Left lung (tissue), 10 donors: ENCODE measurements around the gene C2orf15. TPM values are rescaled to one million over a fixed set of nuclear protein-coding genes. Genes with fewer than 3 reads are reported as not detected.

Source experiments
- ATAC-seq: fragments of 200-7000 bp; cut with Tn5 transposase; one replicate; pipeline ENCODE4 v1.9.1; 2020; ENCODE audit warnings: moderate library complexity
- DNase-seq, 4 donors: peaks; one replicate each; pipeline ENCODE4 v3.0.0-alpha.2; 2013 to 2020
- H3K27ac ChIP-seq, 2 donors: fragments of 200-600 bp; sonication (generic) in 1 of 2; one replicate each; pipeline versions ENCODE4 v1.5.0 to v1.8.0; 2020 to 2021
- H3K27me3 ChIP-seq, 2 donors: fragments of 200-600 bp; sonication (generic) in 1 of 2; one replicate each; pipeline versions ENCODE4 v1.5.0 to v1.8.0; 2020 to 2021
- H3K36me3 ChIP-seq, 2 donors: fragments of 200-600 bp; sonication (generic) in 1 of 2; one replicate each; pipeline versions ENCODE4 v1.5.0 to v1.8.0; 2020 to 2021
- H3K4me1 ChIP-seq, 2 donors: fragments of 200-600 bp; one replicate each; pipeline ENCODE4 v1.8.0; 2021
- H3K4me3 ChIP-seq, 2 donors: fragments of 200-600 bp; sonication (generic) in 1 of 2; one replicate each; pipeline versions ENCODE4 v1.5.0 to v1.8.0; 2020 to 2021; ENCODE audit warnings: mild to moderate bottlenecking in 1 of 2
- H3K9me3 ChIP-seq, 2 donors: fragments of 200-600 bp; sonication (generic) in 1 of 2; one replicate each; pipeline versions ENCODE4 v1.5.0 to v1.8.0; 2020 to 2021
- CTCF ChIP-seq, 2 donors: fragments of 200-600 bp; sonication (generic) in 1 of 2; IDR thresholded peaks; one replicate each; pipeline versions ENCODE4 v1.5.0 to v1.8.0; 2021; ENCODE audit warnings: antibody characterized with exemption in 2 of 2
- intact Hi-C, 2 donors: fragments of 100-400 bp; cut with DNase I; formaldehyde crosslinking; loops; one replicate each; pipeline versions ENCODE4 v1.11.2 to v1.14.2; 2022
- polyA plus RNA-seq, 6 donors: library from polyadenylated mRNA; unstranded; fragments of 120-200 nt; gene quantifications; one replicate each; pipeline ENCODE4 v1.2.1, GENCODE V29; 2013; ENCODE audit not compliant: insufficient read length in 6 of 6
- total RNA-seq, 2 donors: library from RNA; stranded (reverse); fragmentation: NEBNext Ultra II Directional; extraction: Animal tissue kit (Norgen Biotek cat#: 25700); gene quantifications; one replicate each; pipeline ENCODE4 v1.2.1, GENCODE V29; 2021
- donor health status: DM: no; HTN: yes; CAD: no.
- donor health status: DM: no; HTN: no; CAD: no.

C2orf15 gene
- total and polyA plus RNA-seq, 8 donors, result 3.4 to 8.7 (median 7.3) TPM

GRCh38 chr2:99139003-99139402 lies 2.5 kb upstream of the C2orf15 start:
- ATAC-seq (no peak), DNase-seq (no peak)
- Histone ChIP-seq H3K4me1 (peaks cover 4 to 18% of the 10 kb centered on the region in 2 donors), H3K27ac (no peak overlapping the region), H3K9me3 (no peaks in the 10 kb centered on the region), H3K27me3 (no peaks in the 10 kb centered on the region), H3K36me3 (no peaks in the 10 kb centered on the region), H3K4me3 (no peak overlapping the region)
- intact Hi-C loops, result no loop called here
- TF ChIP-seq CTCF (IDR thresholded peaks at IDR 0.05), result no peak

GRCh38 chr2:99140056-99140859 lies 1.2 kb upstream of the C2orf15 start:
- Histone ChIP-seq H3K27ac (peak overlapping the region; percentile 73 to 86), H3K4me3 (peak overlapping the region; percentile 67 to 92), H3K9me3 (no peaks in the 10 kb centered on the region), H3K36me3 (no peaks in the 10 kb centered on the region), H3K4me1 (peaks cover 4 to 18% of the 10 kb centered on the region in 2 donors), H3K27me3 (no peaks in the 10 kb centered on the region)
- intact Hi-C loops, result no loop called here
- no peak for ATAC-seq
- TF ChIP-seq CTCF (IDR thresholded peaks at IDR 0.05), result no peak
- no peak for DNase-seq

- H3K27ac ChIP-seq, result peak overlapping the region; percentile 73 to 86
Measured at GRCh38 chr2:99140860-99141109, 722 bp upstream of the C2orf15 start.

GRCh38 chr2:99150706-99151105 lies 9.2 kb downstream of the C2orf15 start:
- Histone ChIP-seq H3K9me3 (no peaks in the 10 kb centered on the region), H3K27me3 (no peaks in the 10 kb centered on the region), H3K36me3 (no peaks in the 10 kb centered on the region), H3K27ac (peak overlapping the region in 1 of 2 donors; percentile 33), H3K4me3 (no peak overlapping the region), H3K4me1 (peaks cover 2 to 26% of the 10 kb centered on the region in 2 donors)
- no peak for TF ChIP-seq CTCF (IDR thresholded peaks at IDR 0.05)
- ATAC-seq (no peak), DNase-seq (no peak)
- intact Hi-C loops, result no loop called here

More at GRCh38 chr2:99140860-99141109, 722 bp upstream of the C2orf15 start:
- ATAC-seq (peak; percentile 57), DNase-seq (no peak)
- no peaks in the 10 kb centered on the region for H3K27me3 ChIP-seq
- no peaks in the 10 kb centered on the region for H3K9me3 ChIP-seq
- intact Hi-C loops, result no loop called here
- H3K36me3 ChIP-seq, result no peaks in the 10 kb centered on the region
- peak overlapping the region; percentile 67 to 92 for H3K4me3 ChIP-seq
- peaks cover 4 to 18% of the 10 kb centered on the region in 2 donors for H3K4me1 ChIP-seq
- no peak for TF ChIP-seq CTCF (IDR thresholded peaks at IDR 0.05)

- intact Hi-C loops, result no loop called here
- H3K27me3 ChIP-seq, result no peaks in the 10 kb centered on the region
- H3K4me3 ChIP-seq, result no peak overlapping the region
- no peak overlapping the region for H3K27ac ChIP-seq
- no peak for TF ChIP-seq CTCF (IDR thresholded peaks at IDR 0.05)
- H3K4me1 ChIP-seq, result peaks cover 6 to 36% of the 10 kb centered on the region in 2 donors
- DNase-seq (no peak), ATAC-seq (no peak)
- H3K9me3 ChIP-seq, result no peaks in the 10 kb centered on the region
- no peaks in the 10 kb centered on the region for H3K36me3 ChIP-seq
Measured at GRCh38 chr2:99152199-99152895, 10.8 kb downstream of the C2orf15 start.
